Esophagus (tissue), 2 donors: ENCODE data around the gene E2F7. TPM values are rescaled to one million over a fixed set of nuclear protein-coding genes. Genes with fewer than 3 reads are reported as not detected.

Experiments used
- H3K27ac ChIP-seq, 2 donors: one replicate each; pipeline ENCODE4 v1.5.1; 2013; ENCODE audit warnings: low read depth in 2 of 2, mild to moderate bottlenecking in 2 of 2, inconsistent platforms in 1 of 2, low read length in 1 of 2, moderate library complexity in 1 of 2
- H3K27me3 ChIP-seq, 2 donors: one replicate each; pipeline ENCODE4 v1.6.1; 2013; ENCODE audit warnings: low read length in 2 of 2, control low read depth in 1 of 2, mild to moderate bottlenecking in 1 of 2; ENCODE audit not compliant: insufficient read depth in 2 of 2, control insufficient read depth in 1 of 2
- H3K36me3 ChIP-seq, 2 donors: one replicate each; pipeline ENCODE4 v1.6.1; 2013; ENCODE audit warnings: low read length in 1 of 2; ENCODE audit not compliant: control insufficient read depth in 2 of 2, insufficient read depth in 2 of 2
- H3K4me1 ChIP-seq, 2 donors: one replicate each; pipeline ENCODE4 v1.6.1; 2013; ENCODE audit warnings: low read length in 1 of 2; ENCODE audit not compliant: control insufficient read depth in 2 of 2, insufficient read depth in 2 of 2
- H3K4me3 ChIP-seq, 2 donors: one replicate each; pipeline ENCODE4 v1.5.1; 2013; ENCODE audit warnings: low read length in 2 of 2, mild to moderate bottlenecking in 2 of 2, low read depth in 1 of 2, moderate library complexity in 1 of 2
- H3K9me3 ChIP-seq, 2 donors: one replicate each; pipeline ENCODE4 v1.6.1; 2013; ENCODE audit warnings: mild to moderate bottlenecking in 2 of 2, low read depth in 1 of 2, low read length in 1 of 2, moderate library complexity in 1 of 2; ENCODE audit not compliant: control insufficient read depth in 2 of 2, insufficient read depth in 1 of 2
- WGBS, 2 donors: extraction: QIAGEN DNeasy Blood & Tissue Kit; methylation state at CpG; one replicate each; pipeline ENCODE4 v1.1.7; 2013; 5-methylcytosine and 5-hydroxymethylcytosine counted together
- polyA plus RNA-seq, 2 donors: library from polyadenylated mRNA; stranded (reverse); fragments of 200-250 nt; gene quantifications; one replicate each; pipeline ENCODE4 v1.2.3, GENCODE V29; 2013
- donor health status: healthy with polysubstance abuse.
- donor health status: Bipolar disorder and iron deficiency.

Gene E2F7
- polyA plus RNA-seq, 2 donors, result 1.1 to 1.5 TPM

- Histone ChIP-seq H3K27me3 (no peaks in the 10 kb centered on the region), H3K9me3 (no peaks in the 10 kb centered on the region), H3K4me1 (no peaks in the 10 kb centered on the region), H3K27ac (no peak overlapping the region), H3K4me3 (no peak overlapping the region), H3K36me3 (peaks cover 0 to 2% of the 10 kb centered on the region in 2 donors)
- WGBS, 2 donors, result 68 to 80% methylated on average over 2 of the region's 2 CpGs
These were observed 33.0 kb downstream of the E2F7 start for GRCh38 chr12:77032406-77032805.

GRCh38 chr12:77031745-77032144 lies 33.6 kb downstream of the E2F7 start:
- Histone ChIP-seq H3K27ac (no peak overlapping the region), H3K36me3 (peaks cover 0 to 2% of the 10 kb centered on the region in 2 donors), H3K27me3 (no peaks in the 10 kb centered on the region), H3K4me1 (no peaks in the 10 kb centered on the region), H3K9me3 (no peaks in the 10 kb centered on the region), H3K4me3 (no peak overlapping the region)
- 91 to 95% methylated on average over 4 of the region's 4 CpGs for WGBS, 2 donors

- Histone ChIP-seq H3K9me3 (no peaks in the 10 kb centered on the region), H3K4me3 (no peak overlapping the region), H3K27ac (no peak overlapping the region), H3K36me3 (peaks cover 0 to 5% of the 10 kb centered on the region in 2 donors), H3K27me3 (no peaks in the 10 kb centered on the region), H3K4me1 (no peaks in the 10 kb centered on the region)
- 89 to 91% methylated on average over 6 of the region's 6 CpGs for WGBS, 2 donors
These were observed 39.5 kb downstream of the E2F7 start for GRCh38 chr12:77025782-77026314.

GRCh38 chr12:77023501-77023900 lies 41.9 kb downstream of the E2F7 start:
- Histone ChIP-seq H3K9me3 (no peaks in the 10 kb centered on the region), H3K27ac (no peak overlapping the region), H3K4me3 (no peak overlapping the region), H3K4me1 (no peaks in the 10 kb centered on the region), H3K27me3 (no peaks in the 10 kb centered on the region), H3K36me3 (peaks cover 0 to 3% of the 10 kb centered on the region in 2 donors)
- 84 to 87% methylated on average over 6 of the region's 6 CpGs for WGBS, 2 donors

- no peak overlapping the region for H3K4me3 ChIP-seq
- WGBS, 2 donors, result 92 to 98% methylated on average over 2 of the region's 2 CpGs
- H3K36me3 ChIP-seq, result peaks cover 0 to 3% of the 10 kb centered on the region in 2 donors
- no peaks in the 10 kb centered on the region for H3K27me3 ChIP-seq
- no peaks in the 10 kb centered on the region for H3K4me1 ChIP-seq
- H3K27ac ChIP-seq, result no peak overlapping the region
- H3K9me3 ChIP-seq, result no peaks in the 10 kb centered on the region
These were observed 45.4 kb downstream of the E2F7 start for GRCh38 chr12:77019920-77020319.

GRCh38 chr12:77016606-77017005 lies 48.8 kb downstream of the E2F7 start:
- H3K27me3 ChIP-seq, result no peaks in the 10 kb centered on the region
- WGBS, 2 donors, result 85 to 86% methylated on average over 1 of the region's 1 CpG
- no peak overlapping the region for H3K27ac ChIP-seq
- H3K9me3 ChIP-seq, result peaks cover 0 to 3% of the 10 kb centered on the region in 2 donors
- H3K4me3 ChIP-seq, result no peak overlapping the region
- no peaks in the 10 kb centered on the region for H3K36me3 ChIP-seq
- H3K4me1 ChIP-seq, result no peaks in the 10 kb centered on the region

GRCh38 chr12:77013091-77013490 lies 52.3 kb downstream of the E2F7 start:
- Histone ChIP-seq H3K4me3 (no peak overlapping the region), H3K9me3 (peaks cover 0 to 3% of the 10 kb centered on the region in 2 donors), H3K27me3 (no peaks in the 10 kb centered on the region), H3K27ac (no peak overlapping the region), H3K36me3 (no peaks in the 10 kb centered on the region), H3K4me1 (no peaks in the 10 kb centered on the region)
- WGBS, 2 donors, result 69 to 77% methylated on average over 1 of the region's 1 CpG

GRCh38 chr12:77010691-77011548 lies 54.4 kb downstream of the E2F7 start:
- Histone ChIP-seq H3K27me3 (no peaks in the 10 kb centered on the region), H3K27ac (no peak overlapping the region), H3K36me3 (no peaks in the 10 kb centered on the region), H3K4me1 (no peaks in the 10 kb centered on the region), H3K9me3 (peaks cover 0 to 3% of the 10 kb centered on the region in 2 donors), H3K4me3 (no peak overlapping the region)
- 5 to 7% methylated on average over 9 of the region's 9 CpGs for WGBS, 2 donors

GRCh38 chr12:77007476-77007875 lies 57.9 kb downstream of the E2F7 start:
- Histone ChIP-seq H3K27me3 (no peaks in the 10 kb centered on the region), H3K36me3 (no peaks in the 10 kb centered on the region), H3K4me1 (no peaks in the 10 kb centered on the region), H3K27ac (no peak overlapping the region), H3K9me3 (no peaks in the 10 kb centered on the region), H3K4me3 (no peak overlapping the region)
- 81 to 83% methylated on average over 5 of the region's 5 CpGs for WGBS, 2 donors
